Activated naive CD8-positive, alpha-beta T cell treated with anti-CD3 and anti-CD28 coated beads, Interleukin-2, amount 10 ng/mL, durations not matched to agents 7 days and 5 days (primary cell): ENCODE measurements around the gene PATL1. TPM values are rescaled to one million over a fixed set of nuclear protein-coding genes. Genes with fewer than 3 reads are reported as not detected.
"Not testable (repeated sequence)": the region's sequence is repeated elsewhere in the genome, so short reads cannot be mapped to it uniquely, and the experiment has no call there.

ENCODE experiments used
- ATAC-seq: fragments of 150-1000 bp; cut with Tn5 transposase; one replicate; pipeline ENCODE4 v1.10.0; 2021; ENCODE audit warnings: low read depth, moderate library complexity
- POLR2A ChIA-PET: fragments of 350-600 bp; sonication (Branson Sonifier 250); formaldehyde crosslinking; loops from one replicate; lab custom pipeline; 2021; ENCODE audit warnings: antibody characterized with exemption; lab: Charles Lee
- DNase-seq: peaks from one replicate; pipeline ENCODE4 v3.0.0; 2021
- H3K27ac Mint-ChIP-seq: one replicate; pipeline ENCODE4 v1.8.0; 2022; ENCODE audit warnings: mild to moderate bottlenecking, mixed read lengths
- H3K27me3 Mint-ChIP-seq: one replicate; pipeline ENCODE4 v1.8.0; 2022; ENCODE audit warnings: mild to moderate bottlenecking, moderate library complexity, mixed read lengths
- H3K36me3 Mint-ChIP-seq: one replicate; pipeline ENCODE4 v1.8.0; 2021; ENCODE audit warnings: mild to moderate bottlenecking, mixed read lengths
- H3K4me1 Mint-ChIP-seq: one replicate; pipeline ENCODE4 v1.8.0; 2021; ENCODE audit warnings: mixed read lengths
- H3K4me3 Mint-ChIP-seq: one replicate; pipeline ENCODE4 v1.8.0; 2022; ENCODE audit warnings: mild to moderate bottlenecking, moderate library complexity, mixed read lengths
- H3K9me3 Mint-ChIP-seq: one replicate; pipeline ENCODE4 v1.8.0; 2021; ENCODE audit warnings: mixed read lengths
- total RNA-seq, 2 experiments: library from RNA; stranded (reverse); gene quantifications; one replicate each; pipeline ENCODE4 v1.2.3, GENCODE V29; 2021

PATL1 gene
- total RNA-seq, 2 experiments from 2014 or later, result 52.9 to 54.1 TPM

DNA sequence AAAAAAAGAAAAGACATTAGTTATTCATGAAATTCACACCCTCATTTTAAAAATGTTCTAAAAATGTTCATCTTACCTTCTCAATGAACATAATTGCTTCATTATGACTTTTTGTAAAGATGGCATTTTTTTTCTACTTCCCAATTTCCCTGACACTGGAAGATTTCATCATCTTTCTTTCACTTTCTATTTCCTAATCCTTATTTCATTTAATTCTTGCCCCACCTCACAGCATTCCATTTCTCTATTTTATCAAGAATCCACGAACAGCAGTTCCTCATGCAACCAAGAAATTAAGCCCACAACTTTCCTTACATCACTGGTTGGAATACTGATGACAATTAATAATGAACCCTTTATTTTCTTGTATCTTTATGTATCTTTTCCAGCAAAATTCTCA, 1.9 kb downstream of the PATL1 start:
- ATAC-seq (no peak), DNase-seq (no peak)
- Mint-ChIP-seq H3K27me3 (no peaks in the 10 kb centered on the region), H3K9me3 (no peaks in the 10 kb centered on the region), H3K4me1 (peaks cover 42% of the 10 kb centered on the region), H3K4me3 (peak overlapping the region; percentile 90), H3K27ac (peak overlapping the region; percentile 93), H3K36me3 (peaks cover 13% of the 10 kb centered on the region)
- POLR2A ChIA-PET, result no interaction called here

DNA sequence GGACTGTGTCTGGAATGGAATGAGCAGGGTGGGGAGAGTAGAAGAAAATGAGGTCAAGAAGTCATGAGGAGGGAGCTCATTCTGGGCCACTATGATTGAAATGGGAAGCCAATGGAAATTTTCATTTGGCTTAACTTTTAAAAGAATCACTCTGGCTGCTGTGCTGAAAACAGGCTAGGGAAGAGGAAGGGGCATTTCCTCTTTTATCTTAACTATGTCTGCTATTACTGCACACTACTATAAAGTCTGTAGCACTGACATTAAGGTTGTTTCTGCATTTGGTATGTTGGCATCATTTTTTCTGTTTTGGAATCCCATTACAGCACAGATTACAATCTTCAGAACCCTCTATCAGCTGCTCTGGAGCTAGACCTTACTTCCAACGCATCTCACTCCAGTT, 8.2 kb downstream of the PATL1 start:
- H3K4me3 Mint-ChIP-seq, result no peak overlapping the region
- peaks cover 23% of the 10 kb centered on the region for H3K36me3 Mint-ChIP-seq
- H3K9me3 Mint-ChIP-seq, result no peaks in the 10 kb centered on the region
- POLR2A ChIA-PET, result no interaction called here
- DNase-seq, result no peak
- no peak for ATAC-seq
- H3K27me3 Mint-ChIP-seq, result no peaks in the 10 kb centered on the region
- H3K27ac Mint-ChIP-seq, result peak overlapping the region; percentile 60
- H3K4me1 Mint-ChIP-seq, result peaks cover 26% of the 10 kb centered on the region

DNA sequence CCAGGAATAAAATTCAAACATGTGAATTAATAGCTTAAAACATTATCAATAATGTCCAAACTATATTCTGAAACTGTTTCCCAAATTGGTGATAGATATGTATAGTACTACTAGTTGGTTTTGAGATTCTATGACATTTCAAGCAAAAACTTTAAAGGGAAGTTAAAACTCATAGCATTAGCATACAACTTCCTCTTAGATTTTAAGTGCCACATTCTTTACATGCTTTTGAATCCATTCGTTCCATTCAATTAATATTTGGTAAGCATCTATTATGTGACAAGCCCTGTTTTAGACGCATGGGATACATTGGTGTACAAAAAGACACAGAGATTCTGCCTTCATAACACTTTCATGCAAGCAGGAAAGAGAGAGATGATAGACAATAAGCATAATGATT, 8.9 kb downstream of the PATL1 start:
- DNase-seq (no peak), ATAC-seq (no peak)
- no peaks in the 10 kb centered on the region for H3K27me3 Mint-ChIP-seq
- peaks cover 24% of the 10 kb centered on the region for H3K4me1 Mint-ChIP-seq
- POLR2A ChIA-PET, result interaction anchor here (0.6 kb wide), 1 partner anchor 39 kb away, joined by 3 read pairs; no protein-coding TSS in a partner anchor
- no peaks in the 10 kb centered on the region for H3K9me3 Mint-ChIP-seq
- peaks cover 25% of the 10 kb centered on the region for H3K36me3 Mint-ChIP-seq
- H3K4me3 Mint-ChIP-seq, result no peak overlapping the region
- peak overlapping the region; percentile 60 for H3K27ac Mint-ChIP-seq

DNA sequence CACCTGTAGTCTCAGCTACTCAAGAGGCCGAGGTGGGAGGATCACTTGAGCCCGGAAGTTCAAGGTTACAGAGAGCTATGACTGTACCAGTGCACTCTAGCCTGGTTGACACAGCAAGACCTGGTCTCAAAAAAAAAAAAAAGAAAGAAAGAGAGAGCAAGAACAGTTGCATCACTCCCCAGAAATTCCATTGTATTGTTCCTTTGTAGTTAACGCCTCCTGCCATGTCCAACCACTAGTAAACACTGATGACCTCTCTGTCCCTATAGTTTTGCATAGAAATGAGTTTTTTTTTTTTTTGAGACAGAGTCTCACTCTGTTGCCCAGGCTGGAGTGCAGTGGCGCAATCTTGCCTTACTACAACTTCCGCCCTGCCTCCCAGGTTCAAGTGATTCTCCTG, 10.8 kb downstream of the PATL1 start:
- no peak for ATAC-seq
- H3K9me3 Mint-ChIP-seq, result no peaks in the 10 kb centered on the region
- H3K4me1 Mint-ChIP-seq, result peaks cover 13% of the 10 kb centered on the region
- H3K4me3 Mint-ChIP-seq, result no peak overlapping the region
- H3K36me3 Mint-ChIP-seq, result peaks cover 31% of the 10 kb centered on the region
- DNase-seq, result no peak
- H3K27ac Mint-ChIP-seq, result no peak overlapping the region
- POLR2A ChIA-PET, result no interaction called here
- H3K27me3 Mint-ChIP-seq, result no peaks in the 10 kb centered on the region

DNA sequence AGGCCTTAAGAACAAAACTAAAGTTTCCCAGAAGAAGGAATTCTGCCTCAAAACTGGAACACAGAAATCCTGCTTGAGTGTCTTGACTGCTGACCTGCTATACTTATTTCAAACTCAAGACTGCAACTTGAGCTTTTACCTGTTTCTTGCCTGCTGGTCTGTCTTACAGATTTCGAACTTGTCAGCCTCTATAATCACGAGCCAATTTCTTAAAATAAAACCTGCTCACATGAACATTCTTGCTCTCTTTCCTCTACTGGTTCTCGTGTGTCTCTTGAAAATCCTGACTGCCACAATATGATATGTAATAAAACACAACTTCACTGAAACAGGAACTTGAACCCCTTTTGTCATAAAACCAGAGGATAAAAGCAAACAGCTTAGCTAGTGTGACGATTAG, 13.9 kb downstream of the PATL1 start:
- ATAC-seq, result no peak
- peaks cover 43% of the 10 kb centered on the region for H3K36me3 Mint-ChIP-seq
- no peak for DNase-seq
- H3K4me3 Mint-ChIP-seq, result no peak overlapping the region
- no peaks in the 10 kb centered on the region for H3K4me1 Mint-ChIP-seq
- H3K27me3 Mint-ChIP-seq, result no peaks in the 10 kb centered on the region
- POLR2A ChIA-PET, result no interaction called here
- H3K9me3 Mint-ChIP-seq, result no peaks in the 10 kb centered on the region
- no peak overlapping the region for H3K27ac Mint-ChIP-seq

DNA sequence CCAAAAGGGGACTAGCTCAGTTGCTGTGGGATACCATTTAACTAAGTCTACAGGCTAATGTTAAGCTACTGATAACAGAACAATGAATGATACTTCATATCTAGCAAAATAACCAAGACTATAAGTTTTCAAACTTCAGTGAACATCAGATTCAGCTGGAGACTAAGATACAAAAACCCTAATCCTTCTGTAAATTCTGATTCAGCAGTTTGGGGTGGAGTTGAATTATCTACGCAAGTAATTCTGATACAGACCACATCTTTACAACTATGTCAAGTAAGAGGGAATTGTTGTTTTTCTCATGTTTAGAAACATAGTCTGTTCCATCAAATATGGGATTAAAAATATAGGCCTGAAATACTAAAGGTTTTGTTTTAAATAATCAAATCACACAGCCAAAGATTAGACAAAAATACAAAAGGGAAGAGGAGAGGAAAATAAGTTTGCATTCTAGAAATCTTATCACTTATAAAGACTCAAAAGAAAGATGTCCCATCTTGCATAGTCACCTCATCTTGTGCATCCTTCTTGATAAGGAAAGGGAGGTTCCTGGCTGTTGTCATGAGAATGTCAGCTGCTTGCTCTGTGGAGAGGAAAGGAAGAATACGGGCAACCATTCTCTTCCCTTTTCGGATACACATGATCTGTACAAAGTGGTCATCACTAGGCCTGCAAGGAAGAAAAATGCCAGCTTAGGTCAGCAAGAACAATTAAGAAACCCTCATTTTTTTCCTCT, 21.4 kb downstream of the PATL1 start:
- H3K27me3 Mint-ChIP-seq, result no peaks in the 10 kb centered on the region

DNA sequence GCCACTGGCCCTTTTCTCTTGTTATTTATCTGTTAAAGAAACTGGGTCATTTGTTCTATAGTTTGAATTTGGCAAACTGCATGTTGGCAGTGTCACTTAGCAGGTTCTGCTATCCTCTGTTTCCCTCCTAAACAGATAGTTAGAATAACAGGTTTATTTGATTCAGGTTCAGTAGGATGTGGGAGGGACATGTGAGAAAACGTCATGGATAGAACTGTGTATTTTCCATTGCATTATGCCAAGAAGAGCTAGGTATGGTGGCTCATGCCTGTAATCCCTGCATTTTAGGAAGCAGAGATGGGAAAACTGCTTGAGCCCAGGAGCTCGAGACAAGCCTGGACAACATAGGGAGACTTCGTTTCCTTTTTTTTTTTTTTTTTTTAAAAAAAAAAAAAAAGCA, 24.3 kb downstream of the PATL1 start:
- ATAC-seq, result no peak
- peaks cover 43% of the 10 kb centered on the region for H3K36me3 Mint-ChIP-seq
- H3K27ac Mint-ChIP-seq, result no peak overlapping the region

More for the DNA sequence above, 21.4 kb downstream of the PATL1 start:
- no peak overlapping the region for H3K27ac Mint-ChIP-seq
- DNase-seq, result no peak
- H3K9me3 Mint-ChIP-seq, result no peaks in the 10 kb centered on the region
- H3K36me3 Mint-ChIP-seq, result peaks cover 51% of the 10 kb centered on the region
- POLR2A ChIA-PET, result interaction anchor here (1.1 kb wide), 1 partner anchor 33 kb away, joined by 7 read pairs; no protein-coding TSS in a partner anchor
- H3K4me3 Mint-ChIP-seq, result no peak overlapping the region
- no peaks in the 10 kb centered on the region for H3K4me1 Mint-ChIP-seq
- no peak for ATAC-seq

DNA sequence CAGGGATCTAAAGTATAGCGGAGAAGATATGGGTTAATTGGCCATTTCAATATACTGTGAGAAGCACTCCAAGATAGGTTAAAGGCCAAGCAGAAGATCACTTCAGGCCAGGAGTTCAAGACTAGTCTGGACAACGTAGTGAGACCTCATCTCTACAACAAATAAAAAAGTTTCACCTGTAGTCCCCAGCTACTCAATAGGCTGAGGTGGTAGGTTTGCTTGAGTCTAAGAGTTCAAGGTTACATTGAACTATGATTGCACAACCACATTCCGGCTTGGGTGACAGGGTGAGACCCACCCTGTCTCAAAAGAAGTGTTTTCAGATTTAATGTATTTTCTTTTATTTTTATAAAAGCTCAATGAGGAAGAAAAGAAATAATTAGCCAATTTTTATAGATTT, 25.4 kb downstream of the PATL1 start:
- POLR2A ChIA-PET, result interaction anchor here (1.3 kb wide), 1 partner anchor 28 kb away, joined by 3 read pairs; the partner anchor contains the start of gene OSBP
- peaks cover 45% of the 10 kb centered on the region for H3K36me3 Mint-ChIP-seq

More for the DNA sequence above, 24.3 kb downstream of the PATL1 start:
- POLR2A ChIA-PET, result no interaction called here
- DNase-seq, result no peak
- Mint-ChIP-seq H3K9me3 (no peaks in the 10 kb centered on the region), H3K27me3 (no peaks in the 10 kb centered on the region), H3K4me1 (no peaks in the 10 kb centered on the region), H3K4me3 (no peak overlapping the region)

DNA sequence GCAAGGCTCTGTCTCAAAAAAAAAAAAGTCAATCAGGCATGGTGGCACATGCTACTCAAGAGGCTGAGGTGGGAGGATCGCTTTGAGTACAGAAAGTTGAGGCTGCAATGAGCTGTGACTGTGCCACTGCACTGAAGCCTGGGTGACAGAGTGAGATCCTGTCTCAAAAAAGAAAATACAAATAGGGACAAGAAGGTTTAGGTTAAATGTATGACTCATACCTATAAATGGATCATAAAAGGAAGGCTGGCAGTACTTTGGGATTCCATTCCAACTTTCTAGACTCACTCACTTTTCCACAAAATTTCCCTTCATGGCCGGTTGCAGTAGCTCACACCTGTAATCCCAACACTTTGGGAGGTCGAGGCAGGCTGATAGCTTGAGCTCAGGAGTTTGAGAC, 27.7 kb downstream of the PATL1 start:
- no peak overlapping the region for H3K4me3 Mint-ChIP-seq
- no peaks in the 10 kb centered on the region for H3K9me3 Mint-ChIP-seq
- H3K4me1 Mint-ChIP-seq, result peaks cover 1% of the 10 kb centered on the region
- no peaks in the 10 kb centered on the region for H3K27me3 Mint-ChIP-seq
- peak overlapping the region; percentile 38 for H3K27ac Mint-ChIP-seq
- ATAC-seq (no peak), DNase-seq (no peak)
- peaks cover 51% of the 10 kb centered on the region for H3K36me3 Mint-ChIP-seq
- POLR2A ChIA-PET, result no interaction called here

More for the DNA sequence above, 25.4 kb downstream of the PATL1 start:
- H3K27me3 Mint-ChIP-seq, result no peaks in the 10 kb centered on the region
- no peak overlapping the region for H3K4me3 Mint-ChIP-seq
- ATAC-seq (no peak), DNase-seq (no peak)
- H3K27ac Mint-ChIP-seq, result no peak overlapping the region
- H3K4me1 Mint-ChIP-seq, result no peaks in the 10 kb centered on the region
- no peaks in the 10 kb centered on the region for H3K9me3 Mint-ChIP-seq

DNA sequence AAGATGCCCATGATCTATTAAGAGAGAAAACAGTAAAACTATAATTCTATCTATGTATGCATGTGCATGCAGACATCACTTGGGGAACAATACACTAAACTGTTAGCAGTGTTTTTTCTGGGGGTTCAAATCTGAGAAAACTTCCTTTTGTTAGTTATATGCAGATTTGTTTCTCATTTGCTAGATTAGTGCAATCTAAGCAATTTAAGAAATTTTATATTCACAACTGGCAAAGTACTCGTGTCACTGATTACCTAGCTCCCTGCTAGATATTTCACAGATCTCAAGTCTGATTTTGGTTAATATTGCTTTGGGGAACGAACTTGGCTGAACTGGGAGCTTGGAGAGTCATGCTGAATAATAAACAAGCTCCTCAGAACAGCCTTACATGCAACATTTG, 38.3 kb downstream of the PATL1 start:
- no peaks in the 10 kb centered on the region for H3K4me1 Mint-ChIP-seq
- ATAC-seq, result no peak
- H3K27me3 Mint-ChIP-seq, result no peaks in the 10 kb centered on the region
- no peaks in the 10 kb centered on the region for H3K9me3 Mint-ChIP-seq
- no peak overlapping the region for H3K4me3 Mint-ChIP-seq
- H3K27ac Mint-ChIP-seq, result no peak overlapping the region
- no peak for DNase-seq
- POLR2A ChIA-PET, result no interaction called here
- peaks cover 13% of the 10 kb centered on the region for H3K36me3 Mint-ChIP-seq

DNA sequence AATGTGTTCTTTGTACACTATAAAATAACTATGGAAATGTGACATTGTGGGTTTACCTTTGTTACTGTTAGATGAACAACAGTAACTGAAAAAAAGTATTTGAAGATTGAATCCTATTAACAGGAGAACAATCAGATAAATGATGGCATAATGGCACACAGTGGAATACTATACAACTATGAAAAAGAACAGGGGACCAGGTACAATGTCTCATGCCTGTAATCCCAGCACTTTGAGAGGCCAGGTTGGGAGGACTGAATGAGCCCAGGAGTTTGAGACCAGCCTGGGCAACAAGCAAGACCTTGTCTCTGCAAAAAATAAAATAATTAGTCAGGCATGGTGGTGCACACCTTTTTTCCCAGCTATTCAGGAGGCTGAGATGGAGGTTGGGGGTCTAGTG, 38.8 kb downstream of the PATL1 start:
- no peak overlapping the region for H3K4me3 Mint-ChIP-seq
- POLR2A ChIA-PET, result no interaction called here
- no peaks in the 10 kb centered on the region for H3K4me1 Mint-ChIP-seq
- H3K36me3 Mint-ChIP-seq, result peaks cover 10% of the 10 kb centered on the region
- H3K27me3 Mint-ChIP-seq, result no peaks in the 10 kb centered on the region
- no peak overlapping the region for H3K27ac Mint-ChIP-seq
- DNase-seq, result no peak
- no peak for ATAC-seq
- H3K9me3 Mint-ChIP-seq, result no peaks in the 10 kb centered on the region

DNA sequence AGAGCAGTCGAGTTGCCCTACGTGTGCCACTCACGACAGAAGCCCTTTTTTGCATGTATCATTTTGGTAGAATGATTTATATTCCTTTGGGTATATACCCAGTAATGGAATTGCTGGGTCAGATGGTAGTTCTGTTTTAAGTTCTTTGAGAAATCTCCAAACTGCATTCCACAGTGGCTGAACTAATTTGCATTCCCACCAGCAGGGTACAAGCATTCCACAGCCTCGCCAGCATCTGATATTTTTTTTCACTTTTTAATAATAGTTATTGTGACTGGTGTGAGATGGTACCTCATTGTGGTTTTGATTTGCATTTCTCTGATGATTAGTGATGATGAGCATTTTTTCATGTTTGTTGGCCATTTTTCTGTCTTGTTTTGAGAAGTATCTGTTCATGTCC, 41.9 kb downstream of the PATL1 start:
- DNase-seq, POLR2A ChIA-PET, H3K9me3 Mint-ChIP-seq, H3K4me3 Mint-ChIP-seq, H3K27ac Mint-ChIP-seq, H3K4me1 Mint-ChIP-seq, ATAC-seq, H3K27me3 Mint-ChIP-seq: not testable (repeated sequence)
- H3K36me3 Mint-ChIP-seq, result peaks cover 12% of the 10 kb centered on the region

DNA sequence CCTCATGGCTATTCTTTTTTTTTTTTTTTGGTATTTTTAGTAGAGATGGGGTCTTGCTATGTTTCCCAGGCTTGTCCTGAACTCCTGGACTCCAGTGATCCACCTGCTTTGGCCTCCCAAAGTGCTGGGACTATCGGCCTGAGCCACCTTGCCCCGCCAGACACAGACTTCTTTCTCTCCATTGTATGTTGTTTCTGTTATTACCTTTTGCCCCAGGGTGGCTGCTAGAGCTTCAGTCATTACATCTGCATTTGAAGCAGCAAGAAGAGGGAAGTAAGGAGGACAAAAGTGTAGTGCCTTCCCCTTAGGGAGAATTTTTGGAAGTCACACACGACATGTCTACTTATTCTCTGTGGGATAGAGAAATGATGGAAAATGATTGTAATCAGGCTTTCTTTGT, 43.1 kb downstream of the PATL1 start:
- no peak overlapping the region for H3K4me3 Mint-ChIP-seq
- H3K27me3 Mint-ChIP-seq, result no peaks in the 10 kb centered on the region
- H3K27ac Mint-ChIP-seq, result no peak overlapping the region
- H3K4me1 Mint-ChIP-seq, result no peaks in the 10 kb centered on the region
- no peak for ATAC-seq
- peaks cover 11% of the 10 kb centered on the region for H3K36me3 Mint-ChIP-seq
- no peak for DNase-seq
- H3K9me3 Mint-ChIP-seq, result no peaks in the 10 kb centered on the region
- POLR2A ChIA-PET, result interaction anchor here (0.5 to 0.7 kb wide), 3 partner anchors 10 to 43 kb away, joined by 3 to 5 read pairs (median 3); partner anchors contain the start of genes OSBP and PATL1

DNA sequence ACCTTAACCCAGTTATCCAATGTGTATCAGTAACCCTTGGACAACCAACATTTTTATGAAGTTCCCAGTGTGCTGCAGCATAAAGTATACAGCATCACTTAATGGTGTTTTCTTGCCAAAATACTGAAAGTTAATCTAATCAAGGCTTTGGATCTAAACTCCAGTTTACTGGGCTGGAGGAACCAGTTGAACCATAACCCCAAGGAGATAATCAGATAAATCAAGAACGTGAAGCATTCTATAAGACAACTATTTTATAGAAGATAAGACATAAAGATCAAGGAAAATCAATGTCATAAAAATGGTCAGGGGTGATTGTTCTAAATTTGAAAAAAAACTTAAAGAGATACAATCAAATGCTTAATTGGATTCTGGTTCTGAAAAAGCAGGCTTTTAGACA, 51.0 kb downstream of the PATL1 start:
- no peak overlapping the region for H3K27ac Mint-ChIP-seq
- no peak for DNase-seq
- no peaks in the 10 kb centered on the region for H3K27me3 Mint-ChIP-seq
- POLR2A ChIA-PET, result interaction anchor here (0.6 kb wide), 1 partner anchor 51 kb away, joined by 4 read pairs; the partner anchor contains the start of gene PATL1
- H3K9me3 Mint-ChIP-seq, result no peaks in the 10 kb centered on the region
- no peak overlapping the region for H3K4me3 Mint-ChIP-seq
- ATAC-seq, result no peak
- H3K36me3 Mint-ChIP-seq, result peaks cover 7% of the 10 kb centered on the region
- H3K4me1 Mint-ChIP-seq, result peaks cover 23% of the 10 kb centered on the region
